Testis (tissue), 2 donors: Measurements from ENCODE around the gene NPIPB4.
"Not testable (repeated sequence)": the region's sequence is repeated elsewhere in the genome, so short reads cannot be mapped to it uniquely, and the experiment has no call there.

Source experiments
- CTCF ChIP-seq, 3 experiments: fragments of 450-650 bp in 2 of 3; fragments of 200-600 bp in 1 of 3; sonication (generic) in 1 of 3; IDR thresholded peaks; one replicate each; pipeline ENCODE4 v1.5.1; 2016 to 2019; ENCODE audit warnings: antibody characterized with exemption in 3 of 3, mild to moderate bottlenecking in 2 of 3, moderate library complexity in 1 of 3
- POLR2A ChIP-seq: fragments of 450-650 bp; IDR thresholded peaks from one replicate; pipeline ENCODE4 v1.6.1; 2017; ENCODE audit warnings: antibody characterized with exemption, mild to moderate bottlenecking, moderate library complexity

GRCh38 chr16:21835747-21836146 is 21.8 kb downstream of the NPIPB4 start:
- TF ChIP-seq CTCF (IDR thresholded peaks at IDR 0.05); POLR2A: not testable (repeated sequence)
